NCI-H748 (cell line): ENCODE results near the gene TMEM187.
A peak's percentile ranks its signal among the peaks of the same experiment; 100 is the strongest.
"Not testable (repeated sequence)": the region's sequence is repeated elsewhere in the genome, so short reads cannot be mapped to it uniquely, and the experiment has no call there.

ENCODE experiments used
- DNase-seq: peaks from one replicate; lab custom pipeline; 2025; ENCODE audit not compliant: unreplicated experiment; lab: John Stamatoyannopoulos, UW

The TMEM187 gene

DNA sequence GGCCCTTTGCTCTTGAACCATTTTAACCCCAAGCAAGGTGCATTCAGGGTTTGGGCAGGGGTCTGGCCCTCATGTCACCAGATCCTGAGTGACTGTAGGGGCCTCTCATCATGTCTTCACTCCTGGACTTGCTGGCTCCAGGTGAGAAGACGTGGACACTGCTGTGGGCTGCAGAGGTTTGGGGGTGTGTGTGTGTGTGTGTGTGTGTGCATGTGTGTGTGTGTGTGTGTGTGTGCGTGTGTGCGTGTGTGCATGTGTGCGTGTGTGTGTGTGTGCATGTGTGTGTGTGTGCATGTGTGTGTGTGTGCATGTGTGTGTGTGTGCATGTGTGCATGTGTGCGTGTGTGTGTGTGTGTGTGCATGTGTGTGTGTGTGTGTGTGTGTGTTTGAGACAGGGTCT lies 21.8 kb downstream of the TMEM187 start:
- DNase-seq = not testable (repeated sequence)

DNA sequence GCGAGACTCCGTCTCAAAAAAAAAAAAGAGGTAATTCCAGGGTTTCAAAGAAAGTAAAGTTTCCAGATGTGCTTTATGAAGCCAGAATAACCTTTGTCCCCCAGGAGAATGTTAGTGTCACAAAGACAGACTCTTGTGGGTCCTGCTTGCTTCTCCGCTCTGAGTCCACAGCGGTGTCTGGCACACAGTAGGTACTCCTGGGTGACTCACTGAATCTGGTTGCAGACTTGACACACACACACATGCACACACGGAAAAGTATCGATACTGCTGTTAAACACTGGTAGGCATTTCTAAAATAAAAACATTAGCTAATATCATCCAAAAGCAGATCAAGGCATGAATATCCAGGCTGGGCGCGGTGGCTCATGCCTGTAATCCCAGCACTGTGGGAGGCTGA lies 22.9 kb downstream of the TMEM187 start:
- no peak for DNase-seq

DNA sequence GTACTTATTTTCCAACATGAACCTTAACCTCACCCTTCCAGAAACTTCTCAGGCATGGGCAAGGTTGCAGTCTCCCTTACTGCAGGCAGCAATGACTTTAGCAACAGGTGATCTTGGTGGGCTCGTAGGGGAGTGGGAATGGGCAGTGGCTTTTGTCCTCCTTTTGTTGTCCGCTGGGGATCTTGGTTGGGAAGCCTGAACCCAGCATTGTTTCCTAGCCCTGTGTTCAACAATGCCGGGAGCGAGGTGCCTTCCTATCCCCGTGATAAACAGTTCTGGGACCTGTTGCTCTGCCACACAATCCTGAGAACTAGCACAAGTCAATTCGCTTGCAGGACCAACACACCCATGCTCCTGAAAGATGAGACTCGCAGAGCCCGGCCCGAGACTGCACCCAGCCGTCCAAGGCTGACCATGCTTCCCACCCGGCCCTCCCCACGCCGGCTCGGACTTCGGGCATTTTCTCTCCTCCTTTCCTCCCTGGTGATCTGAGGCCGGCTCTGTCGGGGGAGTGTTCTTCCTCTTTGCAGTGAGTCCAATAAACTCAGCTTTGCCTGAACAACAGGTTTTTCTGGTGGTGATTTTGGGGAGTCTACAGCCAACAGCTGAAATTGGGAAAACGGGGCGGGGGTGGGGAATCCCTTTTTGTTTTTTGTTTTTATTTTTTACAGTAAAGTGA lies 26.9 kb downstream of the TMEM187 start:
- DNase-seq = no peak

DNA sequence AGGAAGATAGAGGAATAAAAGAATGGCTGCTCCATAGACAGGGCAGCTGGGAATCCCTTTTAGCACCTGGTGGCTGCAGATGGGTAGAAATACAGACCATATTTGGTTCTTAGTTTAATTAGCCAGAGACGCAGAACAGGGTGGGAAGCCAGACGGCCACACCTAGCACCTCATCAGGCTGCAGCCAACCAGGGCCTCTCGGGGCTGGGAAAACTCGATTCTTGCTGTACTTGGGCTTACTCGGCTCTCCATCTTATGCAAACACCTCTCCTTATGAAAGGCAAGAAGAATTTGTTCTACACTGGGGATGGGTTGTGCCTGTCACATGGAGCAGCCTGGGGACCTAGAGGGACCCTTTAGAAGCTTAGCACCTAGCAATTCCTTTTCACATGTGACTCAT lies 27.5 kb downstream of the TMEM187 start:
- peak; percentile 9 for DNase-seq

DNA sequence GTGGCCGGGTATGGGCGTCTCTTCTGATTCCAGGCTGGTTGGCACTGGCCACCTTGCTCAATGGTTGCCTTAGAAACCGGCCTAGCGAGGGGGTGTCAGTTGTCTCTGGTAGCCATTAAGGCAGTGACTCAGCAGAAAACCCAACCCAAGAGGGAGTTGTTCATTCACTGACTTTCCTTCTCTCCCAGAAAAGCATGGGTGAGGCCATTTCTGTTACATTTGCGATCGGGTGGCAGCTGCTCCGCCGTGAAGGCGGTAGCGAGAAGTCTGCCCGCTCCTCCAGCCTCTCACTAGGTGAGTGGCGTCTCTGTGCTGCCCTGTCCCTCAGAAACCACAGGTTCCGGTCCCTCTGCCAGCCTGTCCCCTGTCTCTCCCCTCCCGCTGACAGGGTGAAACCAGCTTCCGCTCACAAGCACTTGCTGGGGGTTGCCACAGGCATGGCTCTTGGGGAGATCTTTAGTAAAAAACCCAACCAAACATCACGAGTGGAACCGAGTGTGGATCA lies 29.7 kb downstream of the TMEM187 start:
- DNase-seq = peak; percentile 79

DNA sequence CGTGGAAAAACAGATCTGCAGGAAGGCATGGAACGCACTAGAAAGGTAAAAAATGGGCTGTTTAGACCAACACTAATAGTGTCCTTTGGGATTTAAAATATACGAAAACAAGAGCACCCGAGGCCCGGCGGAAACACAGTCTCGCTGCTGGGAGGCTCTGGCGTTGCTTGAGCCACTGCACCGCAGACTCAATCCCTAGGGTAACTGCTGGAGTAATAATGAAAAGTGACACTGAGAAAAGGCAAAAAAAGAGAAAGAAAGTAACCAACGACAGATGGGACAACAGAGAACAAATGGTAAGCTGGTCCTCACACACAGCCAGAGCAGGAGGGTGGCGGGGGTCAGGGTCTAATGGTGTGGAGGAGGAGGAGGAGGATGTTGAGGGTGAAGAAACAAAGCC lies 31.8 kb downstream of the TMEM187 start:
- DNase-seq = no peak

DNA sequence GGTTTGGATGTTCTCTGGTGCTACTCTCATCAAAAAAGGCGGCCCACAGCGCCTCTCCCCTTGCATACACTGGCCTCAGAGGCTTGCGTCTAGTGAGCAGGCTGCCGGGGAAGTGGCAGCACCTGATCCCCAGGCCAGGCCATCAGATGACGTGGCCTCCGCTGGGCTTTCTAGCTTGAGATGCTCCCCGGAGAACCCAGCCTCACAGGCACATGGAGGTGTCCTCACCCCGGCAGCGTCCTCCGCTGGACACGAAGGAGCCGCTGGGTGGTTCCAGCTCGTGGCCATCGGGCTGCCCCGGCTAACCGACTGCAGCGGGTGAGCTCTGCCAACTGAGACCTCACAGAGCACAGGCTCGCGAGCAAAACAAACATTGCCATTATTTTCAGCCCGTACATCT lies 34.4 kb downstream of the TMEM187 start:
- no peak for DNase-seq

DNA sequence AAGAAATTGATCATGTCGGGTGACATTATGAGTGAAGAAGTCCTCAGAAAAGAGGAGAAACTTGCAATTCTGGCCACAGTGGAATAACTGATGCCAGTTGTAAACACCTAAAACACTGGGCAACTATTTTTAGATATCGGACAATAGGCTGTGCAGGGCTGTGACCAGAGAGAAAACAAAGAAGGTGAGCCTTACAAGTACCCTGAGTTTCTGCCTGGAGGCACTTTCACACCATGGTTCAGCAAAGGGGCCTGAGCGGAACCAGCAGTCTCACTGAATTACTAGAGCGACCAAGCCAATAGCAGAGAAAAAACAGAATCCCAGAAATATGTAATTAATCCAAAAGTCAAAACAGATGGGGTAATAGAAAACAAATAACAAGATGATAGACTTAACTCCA lies 36.0 kb downstream of the TMEM187 start:
- DNase-seq = no peak

DNA sequence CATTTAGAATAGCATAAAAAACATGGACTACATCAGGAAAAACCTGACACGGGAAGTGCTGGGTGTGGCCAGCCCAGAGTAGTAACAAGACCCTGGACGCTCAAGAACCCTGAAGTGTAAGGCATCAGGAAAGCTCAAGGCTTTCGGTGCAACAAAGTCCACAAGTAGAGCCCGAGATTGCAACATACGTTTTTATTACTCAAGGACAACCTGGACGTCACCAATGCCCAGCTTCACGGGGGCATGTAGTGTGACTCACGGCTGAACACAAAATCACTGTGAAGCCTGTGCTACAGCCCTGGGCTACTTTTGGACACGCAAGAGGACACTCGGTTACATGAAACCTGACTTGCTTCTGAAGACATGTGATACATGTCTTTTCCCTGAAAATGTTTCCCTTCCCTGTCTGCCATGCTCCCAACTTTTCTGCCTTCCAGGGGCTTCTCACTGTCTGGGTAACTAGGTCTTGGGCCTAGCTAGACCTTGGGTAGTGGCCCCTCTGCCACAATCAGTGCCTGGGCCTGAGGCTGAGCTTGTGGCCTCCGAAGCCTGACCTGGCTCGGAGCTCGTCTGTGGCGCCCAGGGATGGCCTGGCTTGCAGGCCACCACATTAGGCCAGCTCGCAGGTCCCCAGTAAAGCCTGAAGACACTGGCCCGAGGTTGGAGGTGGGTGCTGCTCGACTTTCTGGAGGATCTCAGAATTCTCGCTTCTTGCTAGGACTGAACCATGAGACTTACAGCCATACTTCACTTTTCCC lies 38.0 kb downstream of the TMEM187 start:
- DNase-seq = no peak

DNA sequence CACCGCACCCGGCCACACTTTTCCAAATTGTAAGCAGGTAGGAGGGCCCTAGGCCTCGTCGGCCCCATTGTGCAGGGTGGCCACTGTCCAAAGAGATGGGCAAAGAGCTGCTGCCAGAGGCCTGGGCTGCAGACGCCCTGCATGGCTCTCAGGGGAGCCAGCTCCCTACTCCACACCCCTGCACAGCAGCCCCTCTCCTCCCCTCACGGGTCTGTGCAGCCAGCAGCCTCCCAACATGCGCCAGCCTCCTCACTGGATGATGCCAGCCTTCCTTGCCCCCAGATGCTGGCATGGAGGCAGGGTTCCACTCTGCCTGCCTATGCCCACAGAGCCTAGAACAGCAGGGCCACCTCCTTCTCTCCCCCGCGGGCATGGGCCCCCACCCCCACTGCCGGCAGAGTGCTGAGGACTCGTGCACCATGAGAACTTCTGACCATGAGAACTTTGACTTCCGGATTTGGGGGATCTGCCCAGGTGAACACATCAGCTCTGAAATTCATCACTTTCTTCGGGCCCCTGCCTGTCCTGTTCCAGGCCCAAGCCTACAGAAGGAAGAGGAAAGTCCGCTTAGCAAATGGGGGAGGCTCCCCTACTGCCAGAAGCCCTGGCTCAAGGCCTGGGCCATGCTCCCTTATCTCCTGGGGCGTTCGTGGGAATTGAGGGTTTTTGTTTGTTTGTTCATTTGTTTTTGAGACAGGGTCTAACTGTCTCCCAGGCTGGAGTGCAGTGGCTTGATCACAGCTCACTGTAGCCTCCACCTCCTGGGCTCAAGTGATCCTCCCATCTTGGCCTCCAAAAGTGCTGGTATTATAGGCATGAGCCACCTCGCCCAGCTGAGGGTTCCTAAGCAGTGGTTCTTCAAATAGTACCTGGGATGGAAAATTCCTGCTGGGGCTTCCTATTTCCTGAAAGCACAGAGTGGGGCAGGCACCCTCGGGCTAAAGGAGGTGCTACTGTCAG lies 39.1 kb downstream of the TMEM187 start:
- DNase-seq = no peak

DNA sequence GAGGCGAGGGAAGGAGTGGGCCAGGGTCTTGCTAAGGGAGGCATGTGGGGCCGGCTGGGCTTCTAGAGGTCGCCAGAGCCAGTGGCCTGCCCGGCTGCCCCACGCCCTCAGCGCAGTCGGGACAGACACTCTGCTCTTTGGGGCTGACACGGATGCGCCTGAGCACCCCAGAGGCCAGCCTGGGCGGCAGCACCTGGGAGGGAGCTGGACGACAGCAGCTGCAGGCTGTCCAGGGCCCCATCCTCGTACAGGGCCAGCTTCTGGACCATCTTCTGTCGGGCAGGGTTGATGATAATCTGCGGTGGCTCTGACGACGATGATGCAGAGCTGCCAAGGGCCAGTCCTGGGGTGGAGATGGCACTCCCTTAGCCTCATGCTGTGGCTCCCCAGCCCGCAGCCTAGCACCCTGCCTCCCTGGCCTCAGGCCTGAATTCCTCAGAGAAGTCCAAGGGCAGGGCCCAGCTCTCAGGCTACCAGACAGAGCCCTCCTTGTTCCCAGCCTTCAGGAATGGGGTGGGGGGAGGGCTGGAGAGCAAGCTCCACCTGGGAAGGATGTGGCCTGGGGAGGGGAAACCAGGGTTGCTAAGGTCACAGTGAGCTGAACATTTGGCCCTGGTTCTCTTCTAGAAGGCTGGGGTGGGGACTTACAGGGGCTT lies 39.9 kb downstream of the TMEM187 start:
- no peak for DNase-seq

DNA sequence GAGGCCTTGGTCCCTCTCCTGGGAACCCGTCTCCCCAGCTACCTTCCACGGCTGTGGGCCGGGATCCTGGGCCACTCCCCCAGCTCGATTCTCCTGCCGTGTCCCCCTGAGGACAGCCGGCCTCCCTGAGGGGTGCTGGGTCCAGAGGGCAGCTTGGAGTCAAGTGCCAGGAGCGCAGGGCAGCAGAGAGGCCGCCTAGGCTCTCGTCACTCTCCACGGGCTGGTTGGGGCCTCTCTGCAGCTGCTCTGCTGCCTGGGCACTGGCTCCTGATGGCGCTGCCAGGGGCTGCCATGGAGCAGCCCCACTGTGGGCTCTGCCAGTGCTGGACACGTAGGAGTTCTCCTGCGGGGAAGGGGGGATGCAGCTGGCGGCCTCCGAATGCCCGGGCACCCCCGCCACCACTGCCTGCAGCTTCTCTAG lies 40.5 kb downstream of the TMEM187 start:
- DNase-seq = no peak

DNA sequence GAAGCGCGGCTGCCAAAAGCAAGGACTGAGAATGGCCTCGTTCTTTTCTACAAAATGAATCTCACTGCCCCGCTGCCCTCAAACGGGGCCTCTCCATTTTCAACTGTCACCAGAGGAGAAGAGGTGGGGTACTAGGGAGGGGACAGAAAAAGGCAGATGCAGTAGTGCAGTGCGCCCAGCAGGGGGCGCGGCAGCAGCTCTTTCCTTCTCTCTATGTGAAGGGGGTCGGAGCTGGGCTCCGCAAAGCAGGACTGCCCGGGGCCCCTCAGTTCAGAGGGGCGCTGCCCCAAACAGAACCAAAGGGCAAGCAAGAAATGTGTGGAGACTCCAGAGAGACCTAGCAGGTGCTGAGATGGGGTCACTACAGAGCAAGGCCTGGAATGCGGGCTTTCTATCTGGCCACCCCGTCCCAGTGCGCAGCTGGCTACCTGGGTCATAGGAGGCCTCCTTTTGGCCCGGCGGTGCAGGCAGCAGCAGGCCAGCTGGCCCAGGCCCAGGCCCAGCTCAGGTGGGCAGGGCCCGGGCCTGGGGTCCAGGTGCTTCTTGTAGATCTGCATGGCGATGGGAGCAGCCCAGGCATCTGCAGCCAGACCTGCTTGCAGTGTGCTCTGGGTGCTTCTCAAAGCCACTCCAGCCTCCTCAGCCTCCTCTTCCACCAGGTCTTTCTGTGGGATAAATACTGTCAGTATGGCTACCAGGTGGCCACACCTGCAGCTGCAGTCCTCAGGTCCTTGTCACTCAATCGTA lies 41.2 kb downstream of the TMEM187 start:
- DNase-seq = peak; percentile 27

DNA sequence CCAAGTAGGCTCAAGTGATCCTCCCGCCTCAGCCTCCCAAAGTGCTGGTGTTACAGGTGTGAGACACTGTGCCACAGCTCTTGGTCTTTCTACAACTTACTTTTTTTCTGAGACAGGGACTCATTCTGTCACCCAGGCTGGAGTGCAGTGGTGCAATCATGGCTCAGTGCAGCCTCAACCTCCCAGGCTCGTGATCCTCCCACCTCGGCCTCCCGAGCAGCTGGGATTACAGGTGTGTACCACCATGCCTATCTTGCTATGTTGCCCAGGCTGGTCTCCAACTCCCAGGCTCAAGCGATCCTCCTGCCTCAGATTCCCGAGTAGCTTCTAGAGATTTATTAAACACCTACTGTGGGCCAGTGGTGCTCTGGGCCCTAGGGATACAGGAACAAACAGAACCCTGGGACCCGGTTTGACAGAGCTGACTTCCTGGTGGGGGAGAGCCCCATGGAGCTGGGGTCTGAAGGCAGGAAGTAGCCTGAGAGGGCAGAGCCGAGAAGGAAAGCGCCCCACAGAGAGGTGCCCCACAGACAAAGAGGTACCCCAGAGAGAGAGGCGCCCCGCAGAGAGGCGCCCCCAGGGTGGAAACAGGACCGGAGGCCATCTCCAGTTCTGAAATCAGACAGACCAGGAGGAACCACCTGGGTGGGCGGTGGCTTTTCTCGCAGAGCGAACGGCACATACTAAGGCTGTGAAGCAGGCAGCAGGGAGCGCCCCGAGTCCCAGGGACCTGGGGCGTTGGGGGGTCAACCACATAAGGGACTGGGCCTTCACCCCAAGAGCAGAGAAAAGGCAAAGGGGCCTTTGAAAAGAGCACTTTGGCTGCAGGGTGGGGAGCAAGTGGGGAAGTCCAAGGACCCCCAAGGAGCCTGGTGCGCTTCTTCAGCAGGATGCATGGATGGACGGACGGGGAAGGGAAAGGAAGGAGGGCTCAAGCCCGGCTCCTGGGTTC lies 42.2 kb downstream of the TMEM187 start:
- no peak for DNase-seq

DNA sequence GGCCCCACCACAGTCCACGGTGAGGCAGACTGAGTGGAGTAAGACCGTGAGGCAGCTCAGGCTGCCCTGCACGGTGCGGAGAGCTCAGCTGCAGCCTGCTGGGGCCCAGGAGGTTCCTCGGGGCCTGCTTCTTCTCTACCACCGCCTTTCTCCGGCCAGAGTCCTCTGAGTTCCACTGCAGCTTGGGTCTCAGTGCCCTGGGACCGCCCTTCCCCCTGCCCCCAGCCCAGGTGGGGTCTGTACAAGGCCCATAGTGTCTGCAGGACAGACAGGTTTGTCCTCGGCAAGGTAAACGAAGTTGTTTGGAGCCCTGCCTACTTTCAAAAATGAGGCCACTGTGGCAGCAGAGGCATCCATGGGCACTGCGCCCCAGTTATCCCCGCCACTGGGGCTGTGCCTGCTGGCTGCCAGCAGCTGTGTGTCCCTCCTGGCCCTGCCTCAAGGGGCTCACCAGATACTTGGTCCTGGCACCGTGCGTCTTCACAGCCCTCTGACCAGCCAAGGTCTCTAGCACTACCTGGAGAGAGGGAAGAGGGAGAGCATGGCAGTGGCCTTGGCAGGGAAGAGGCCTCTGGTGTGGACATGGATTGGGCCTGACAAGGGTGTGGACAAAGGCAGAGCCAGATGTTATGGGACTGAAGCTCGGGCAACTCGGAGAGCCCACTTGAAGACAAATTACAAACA lies 43.2 kb downstream of the TMEM187 start:
- DNase-seq = no peak

DNA sequence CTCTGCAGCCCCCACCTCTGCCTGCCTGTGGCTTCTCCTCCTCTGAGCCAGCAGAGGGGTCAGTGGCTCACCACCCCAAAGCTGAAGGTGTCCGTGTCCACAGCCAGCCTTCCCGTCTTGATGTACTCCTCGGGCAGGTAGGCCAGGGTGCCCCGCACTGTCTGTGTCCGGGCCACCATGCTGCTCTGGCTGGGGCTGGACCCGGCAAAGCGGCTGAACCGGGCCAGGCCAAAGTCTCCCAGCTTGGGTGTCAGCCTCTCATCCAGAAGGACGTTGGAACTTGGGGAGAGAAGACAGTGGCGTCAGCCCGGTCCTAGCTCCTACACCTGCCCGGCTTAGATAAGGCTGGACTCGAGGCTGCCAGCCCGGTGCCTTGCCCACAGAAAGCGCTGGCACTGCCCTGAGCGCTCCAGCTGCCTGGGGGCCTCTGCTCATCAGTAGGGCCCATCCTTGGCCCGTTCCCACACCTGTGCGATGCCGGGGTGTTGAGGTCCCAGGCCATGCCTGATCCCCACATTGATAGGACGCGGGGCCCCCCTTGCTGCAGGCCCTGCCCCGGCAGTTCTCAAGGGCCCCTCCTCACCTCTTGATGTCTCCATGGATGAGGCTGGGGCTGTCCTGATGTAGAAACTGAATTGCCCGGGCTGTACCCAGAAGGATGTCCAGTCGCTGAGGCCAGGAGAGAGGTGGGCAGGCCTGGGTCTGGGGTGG lies 44.0 kb downstream of the TMEM187 start:
- no peak for DNase-seq

DNA sequence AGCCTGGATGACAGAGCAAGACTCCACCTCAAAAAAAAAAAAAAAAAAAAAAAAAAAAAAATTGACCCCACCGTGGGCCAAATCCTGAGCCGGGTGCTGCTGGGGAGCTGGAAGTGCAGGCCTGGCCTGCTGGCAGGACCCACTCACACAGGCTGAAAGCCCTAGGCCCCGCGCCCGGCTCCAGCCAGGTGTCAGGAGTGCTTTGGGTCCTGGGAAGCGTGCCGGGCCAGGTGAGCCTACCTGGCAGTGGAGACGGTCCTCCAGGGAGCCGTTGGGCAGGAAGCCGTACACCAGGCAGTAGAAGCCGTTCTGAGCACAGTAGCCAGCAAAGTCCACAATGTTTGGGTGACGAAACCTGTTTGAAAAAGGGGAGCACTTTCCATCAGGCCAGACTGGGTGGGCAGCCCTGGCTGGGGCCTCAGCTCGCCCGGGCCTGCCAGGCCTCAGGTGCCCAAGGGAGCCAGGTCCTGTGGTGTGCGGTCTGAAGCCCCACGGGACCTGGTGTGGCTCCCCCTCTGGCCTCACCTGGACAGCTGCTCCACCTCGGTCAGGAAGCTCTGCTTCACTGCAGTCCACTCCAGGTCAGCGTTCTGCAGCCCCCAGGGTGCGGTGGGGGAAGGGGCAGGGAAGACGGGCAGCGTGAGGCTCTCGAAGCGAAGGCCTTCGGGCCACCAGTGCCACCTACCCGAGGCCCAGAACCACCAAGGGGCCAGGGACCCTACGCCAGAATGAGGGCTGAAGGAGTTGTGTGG lies 45.4 kb downstream of the TMEM187 start:
- no peak for DNase-seq
